Common myeloid progenitor, CD34-positive (primary cell): ENCODE data around the gene SMIM5.

Source experiments
- CTCF ChIA-PET: fragments of 350-600 bp; sonication (Branson Sonifier 250); formaldehyde crosslinking; loops from one replicate; lab custom pipeline; 2021; ENCODE audit warnings: antibody characterized with exemption; lab: Charles Lee
- POLR2A ChIA-PET: fragments of 350-600 bp; sonication (Branson Sonifier 250); formaldehyde crosslinking; loops from one replicate; lab custom pipeline; 2021; ENCODE audit warnings: antibody characterized with exemption; lab: Charles Lee
- DNase-seq, 3 donors: peaks; one replicate each; pipeline versions ENCODE4 v3.0.0 to v3.0.0-alpha.2; 2013
- H3K27ac ChIP-seq, 2 experiments: 1 replicate in 1 of 2; 2 replicates in 1 of 2; pipeline ENCODE4 v1.7.0; 2013; ENCODE audit warnings: inconsistent platforms in 2 of 2, low read length in 2 of 2, mild to moderate bottlenecking in 2 of 2, low read depth in 1 of 2, moderate library complexity in 1 of 2; ENCODE audit not compliant: severe bottlenecking in 2 of 2, insufficient read depth in 1 of 2, poor library complexity in 1 of 2
- H3K27me3 ChIP-seq, 5 experiments: replicated peaks in 2 of 5; 1 replicate in 3 of 5; 2 replicates in 2 of 5; pipeline versions ENCODE4 v1.6.1 to v1.7.0; 2013; ENCODE audit warnings: low read length in 4 of 5, mild to moderate bottlenecking in 2 of 5, moderate library complexity in 2 of 5, inconsistent platforms in 1 of 5; ENCODE audit not compliant: insufficient read depth in 5 of 5, control insufficient read depth in 4 of 5
- H3K36me3 ChIP-seq, 4 experiments: 1 replicate in 2 of 4; 2 replicates in 2 of 4; pipeline versions ENCODE4 v1.6.1 to v1.7.0; 2013; ENCODE audit warnings: low read length in 3 of 4, control low read depth in 1 of 4, mild to moderate bottlenecking in 1 of 4; ENCODE audit not compliant: control insufficient read depth in 4 of 4, insufficient read depth in 4 of 4
- H3K4me1 ChIP-seq, 4 experiments: 1 replicate in 3 of 4; 2 replicates in 1 of 4; pipeline versions ENCODE4 v1.6.1 to v1.7.1; 2013; ENCODE audit warnings: low read length in 3 of 4, mild to moderate bottlenecking in 3 of 4, control low read depth in 1 of 4, inconsistent platforms in 1 of 4, moderate library complexity in 1 of 4; ENCODE audit not compliant: control insufficient read depth in 4 of 4, insufficient read depth in 4 of 4; ENCODE audit errors: control extremely low read depth in 1 of 4
- H3K4me3 ChIP-seq, 7 experiments: 1 replicate in 4 of 7; 2 replicates in 3 of 7; pipeline versions ENCODE4 v1.5.1 to v1.7.0; 2013; ENCODE audit warnings: mild to moderate bottlenecking in 7 of 7, low read length in 6 of 7, moderate library complexity in 6 of 7, inconsistent platforms in 2 of 7, low read depth in 2 of 7, control low read depth in 1 of 7; ENCODE audit not compliant: insufficient read depth in 4 of 7, control insufficient read depth in 1 of 7; ENCODE audit errors: extremely low read depth in 1 of 7
- H3K9me3 ChIP-seq, 5 experiments: 1 replicate in 4 of 5; 2 replicates in 1 of 5; pipeline versions ENCODE4 v1.6.1 to v1.7.1; 2013; ENCODE audit warnings: low read length in 4 of 5, mild to moderate bottlenecking in 2 of 5, inconsistent platforms in 1 of 5, low read depth in 1 of 5, moderate library complexity in 1 of 5; ENCODE audit not compliant: control insufficient read depth in 4 of 5, insufficient read depth in 2 of 5; ENCODE audit errors: control extremely low read depth in 1 of 5
- WGBS: methylation state at CpG from one replicate; pipeline ENCODE4 v1.1.5; 2013; ENCODE audit not compliant: insufficient coverage; 5-methylcytosine and 5-hydroxymethylcytosine counted together

SMIM5 gene

DNA sequence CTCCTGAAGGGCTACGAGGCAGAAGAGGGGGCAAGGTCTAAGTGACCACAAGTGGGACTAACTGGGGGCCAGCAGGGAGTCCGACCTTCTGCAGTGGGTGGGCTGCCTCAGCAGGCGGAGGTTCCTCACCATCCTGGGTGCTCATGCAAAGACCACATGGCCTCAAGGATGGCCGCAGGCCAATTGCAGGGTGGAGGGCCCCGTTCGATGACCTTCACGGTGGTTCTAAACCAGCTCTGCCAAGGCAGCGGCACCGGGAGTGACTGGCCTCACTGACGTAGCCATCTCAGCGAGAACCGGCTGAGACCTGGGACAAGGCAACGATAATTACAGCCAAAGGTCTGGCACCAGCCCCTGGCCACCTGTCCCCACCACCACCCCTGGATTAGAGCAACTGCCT, 5.7 kb downstream of the SMIM5 start:
- DNase-seq = no peak
- POLR2A ChIA-PET = no interaction called here

DNA sequence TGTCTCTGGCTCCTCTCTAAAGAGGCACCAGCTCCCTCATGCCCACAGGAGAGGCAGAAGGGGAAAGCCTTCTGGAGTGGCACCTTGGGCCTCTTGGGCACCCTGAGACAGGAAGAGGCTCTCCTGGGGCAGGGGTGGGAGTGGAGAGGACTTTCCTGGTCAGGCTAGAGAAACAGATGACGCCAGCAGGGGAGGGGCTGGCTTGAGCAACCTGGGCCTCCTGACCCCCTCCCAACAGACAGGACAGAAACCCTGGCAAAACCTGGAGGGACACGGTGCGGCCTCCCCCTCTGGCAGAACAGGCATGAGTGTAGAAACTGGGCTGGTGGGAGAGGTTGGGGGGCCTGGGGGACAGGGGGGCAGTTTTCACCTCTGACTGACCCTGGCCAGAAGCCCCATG, 6.1 kb downstream of the SMIM5 start:
- Histone ChIP-seq H3K4me3 (no peak overlapping the region), H3K9me3 (no peaks in the 10 kb centered on the region), H3K27ac (no peak overlapping the region), H3K36me3 (peaks cover 0 to 15% (median 10%) of the 10 kb centered on the region in 4 experiments), H3K4me1 (peaks cover 0 to 36% (median 23%) of the 10 kb centered on the region in 4 experiments), H3K27me3 (no peaks in the 10 kb centered on the region)
- DNase-seq = no peak
- ChIA-PET CTCF (interaction anchor here (1.0 to 29.3 kb wide), 4 partner anchors 12 to 123 kb away, joined by 3 to 834 read pairs (median 118); a partner anchor contains a TSS), POLR2A (no interaction called here)
- whole genome bisulfite sequencing = 100% methylated on average over 2 of the region's 3 CpGs

More for the DNA sequence above, 5.7 kb downstream of the SMIM5 start:
- CTCF ChIA-PET = interaction anchor here (0.6 to 29.3 kb wide), 5 partner anchors 13 to 124 kb away, joined by 3 to 834 read pairs (median 8); a partner anchor contains a TSS
- Histone ChIP-seq H3K27me3 (no peaks in the 10 kb centered on the region), H3K9me3 (no peaks in the 10 kb centered on the region), H3K4me1 (peaks cover 0 to 38% (median 26%) of the 10 kb centered on the region in 4 experiments), H3K36me3 (peaks cover 0 to 15% (median 10%) of the 10 kb centered on the region in 4 experiments), H3K4me3 (no peak overlapping the region), H3K27ac (no peak overlapping the region)
- 97% methylated on average over 12 of the region's 13 CpGs for WGBS

- Histone ChIP-seq H3K9me3 (no peaks in the 10 kb centered on the region), H3K4me1 (peaks cover under 1 to 36% (median 19%) of the 10 kb centered on the region in 4 experiments), H3K4me3 (no peak overlapping the region), H3K27ac (no peak overlapping the region), H3K27me3 (no peaks in the 10 kb centered on the region), H3K36me3 (peaks cover 0 to 15% (median 10%) of the 10 kb centered on the region in 4 experiments)
- DNase-seq = no peak
- ChIA-PET POLR2A (no interaction called here), CTCF (interaction anchor here (2.5 to 29.3 kb wide), 3 partner anchors 6 to 15 kb away, joined by 8 to 834 read pairs (median 834); partner anchors contain the start of gene SMIM5)
- WGBS = 97% methylated on average over 29 of the region's 30 CpGs
Observed at GRCh38 chr17:75639771-75640555, 6.7 kb downstream of the SMIM5 start.

- Histone ChIP-seq H3K27ac (no peak overlapping the region), H3K9me3 (no peaks in the 10 kb centered on the region), H3K36me3 (peaks cover 0 to 15% (median 10%) of the 10 kb centered on the region in 4 experiments), H3K27me3 (no peaks in the 10 kb centered on the region), H3K4me3 (no peak overlapping the region), H3K4me1 (peaks cover 7 to 36% (median 18%) of the 10 kb centered on the region in 4 experiments)
- 100% methylated on average over 5 of the region's 13 CpGs for WGBS
- POLR2A ChIA-PET = no interaction called here
- no peak for DNase-seq
- CTCF ChIA-PET = interaction anchor here (0.9 to 29.3 kb wide), 3 partner anchors 7 to 48 kb away, joined by 4 to 834 read pairs (median 834); partner anchors contain the start of gene SMIM5
Observed at GRCh38 chr17:75640556-75641119, 7.4 kb downstream of the SMIM5 start.

GRCh38 chr17:75641343-75641742, 8.1 kb downstream of the SMIM5 start:
- no peaks in the 10 kb centered on the region for H3K9me3 ChIP-seq
- POLR2A ChIA-PET = no interaction called here
- DNase-seq = no peak
- peaks cover 7 to 36% (median 19%) of the 10 kb centered on the region in 4 experiments for H3K4me1 ChIP-seq
- H3K27me3 ChIP-seq = no peaks in the 10 kb centered on the region
- H3K36me3 ChIP-seq = peaks cover 0 to 14% (median 10%) of the 10 kb centered on the region in 4 experiments
- H3K4me3 ChIP-seq = no peak overlapping the region
- CTCF ChIA-PET = interaction anchor here (0.9 to 29.3 kb wide), 5 partner anchors 8 to 108 kb away, joined by 3 to 834 read pairs (median 8); partner anchors contain the start of gene SMIM5
- no peak overlapping the region for H3K27ac ChIP-seq
- 94% methylated on average over 9 of the region's 9 CpGs for WGBS

GRCh38 chr17:75642182-75642783, 9.0 kb downstream of the SMIM5 start:
- peak in 2 of 3 donors; percentile 38 to 44 for DNase-seq
- CTCF ChIA-PET = interaction anchor here (1.2 to 29.3 kb wide), 4 partner anchors 9 to 108 kb away, joined by 3 to 834 read pairs (median 421); partner anchors contain the start of gene SMIM5
- 75% methylated on average over 5 of the region's 7 CpGs for WGBS
- H3K9me3 ChIP-seq = no peaks in the 10 kb centered on the region
- peaks cover 0 to 12% (median 10%) of the 10 kb centered on the region in 4 experiments for H3K36me3 ChIP-seq
- H3K27me3 ChIP-seq = no peaks in the 10 kb centered on the region
- peaks cover 7 to 39% (median 24%) of the 10 kb centered on the region in 4 experiments for H3K4me1 ChIP-seq
- H3K27ac ChIP-seq = peak overlapping the region in 1 of 2 experiments; percentile 67
- peak overlapping the region in 1 of 7 experiments; percentile 40 for H3K4me3 ChIP-seq
- POLR2A ChIA-PET = no interaction called here
